Muscle of leg (tissue), 11 donors: Measurements from ENCODE around the gene FADS3. TPM values are rescaled to one million over a fixed set of nuclear protein-coding genes. Genes with fewer than 3 reads are reported as not detected.

Source experiments
- DNase-seq: peaks from one replicate; pipeline ENCODE4 v3.0.0; 2013
- H3K27ac ChIP-seq: one replicate; pipeline ENCODE4 v1.5.1; 2013; ENCODE audit warnings: mild to moderate bottlenecking, low read length, control low read depth
- H3K27me3 ChIP-seq: one replicate; pipeline ENCODE4 v1.6.1; 2013; ENCODE audit warnings: low read length; ENCODE audit not compliant: control insufficient read depth, insufficient read depth
- H3K36me3 ChIP-seq: one replicate; pipeline ENCODE4 v1.6.1; 2013; ENCODE audit warnings: low read length; ENCODE audit not compliant: control insufficient read depth, insufficient read depth
- H3K4me1 ChIP-seq: one replicate; pipeline ENCODE4 v1.6.1; 2013; ENCODE audit warnings: low read length; ENCODE audit not compliant: control insufficient read depth, insufficient read depth
- H3K4me3 ChIP-seq: one replicate; pipeline ENCODE4 v1.5.1; 2013; ENCODE audit warnings: low read length, control low read depth
- H3K9me3 ChIP-seq: replicated peaks from 2 replicates; pipeline ENCODE4 v1.6.1; 2013; ENCODE audit warnings: low read depth, low read length; ENCODE audit not compliant: control insufficient read depth
- WGBS: methylation state at CpG from one replicate; pipeline ENCODE4 v1.1.5; 2013; ENCODE audit warnings: missing lambda C conversion rate; ENCODE audit not compliant: insufficient coverage; 5-methylcytosine and 5-hydroxymethylcytosine counted together
- polyA plus RNA-seq, 8 donors: library from polyadenylated mRNA; unstranded; fragments of 120-200 nt; gene quantifications; one replicate each; pipeline versions ENCODE4 v1.2.1 to v1.2.3, GENCODE V29; 2013; ENCODE audit warnings: inconsistent platforms in 1 of 8, low replicate concordance in 1 of 8; ENCODE audit not compliant: insufficient read length in 8 of 8, insufficient read depth in 1 of 8
- total RNA-seq: library from RNA; stranded (reverse); fragments of 120-200 nt; gene quantifications from one replicate; pipeline ENCODE4 v1.2.4, GENCODE V29; 2013

FADS3 gene
- total and polyA plus RNA-seq, 9 donors = 30.5 to 43.7 (median 39.4) TPM

DNA sequence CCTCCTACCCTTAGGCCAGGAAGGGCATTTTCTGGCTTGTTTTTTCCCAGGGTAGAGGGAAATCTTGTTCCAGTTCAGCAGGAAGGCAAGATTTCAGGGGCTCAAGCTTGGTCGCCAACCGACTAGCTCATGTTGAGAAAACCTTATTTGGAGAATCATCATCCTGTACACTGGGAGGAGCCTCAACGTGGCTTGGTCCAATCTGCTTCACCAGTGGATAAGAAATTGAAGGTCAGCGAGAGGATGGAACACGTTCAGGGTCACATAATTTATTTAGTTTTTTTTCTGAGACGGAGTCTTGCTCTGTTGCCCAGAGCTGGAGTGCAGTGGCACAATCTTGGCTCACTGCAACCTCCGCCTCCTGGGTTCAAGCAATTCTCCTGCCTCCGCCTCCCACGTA, 42.7 kb downstream of the FADS3 start:
- peaks cover 56% of the 10 kb centered on the region for H3K36me3 ChIP-seq

DNA sequence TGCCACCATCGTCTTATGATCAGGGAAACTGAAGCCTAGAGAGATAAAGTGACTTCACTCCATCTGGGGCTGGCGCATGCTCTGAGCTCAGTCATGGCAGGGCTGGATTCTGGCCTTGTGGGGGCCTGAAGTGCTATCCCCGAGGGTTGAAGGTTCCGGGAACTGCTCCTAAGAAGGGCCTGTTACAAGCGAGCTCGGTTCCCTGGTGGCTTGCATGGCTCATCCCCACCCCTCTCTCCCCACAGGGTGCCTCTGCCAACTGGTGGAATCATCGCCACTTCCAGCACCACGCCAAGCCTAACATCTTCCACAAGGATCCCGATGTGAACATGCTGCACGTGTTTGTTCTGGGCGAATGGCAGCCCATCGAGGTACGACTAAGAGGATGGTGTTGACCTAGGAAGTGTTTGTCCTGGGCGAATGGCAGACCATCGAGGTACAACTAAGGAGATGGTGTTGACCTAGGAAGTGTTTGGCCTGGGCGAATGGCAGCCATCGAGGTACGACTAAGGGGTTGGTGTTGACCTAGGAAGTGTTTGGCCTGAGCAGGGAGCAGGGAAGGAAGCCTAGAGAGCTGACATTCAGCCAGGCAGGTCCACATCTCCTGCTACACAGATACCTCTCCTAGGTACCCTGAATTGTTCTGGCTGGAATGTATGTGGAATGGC, 43.3 kb downstream of the FADS3 start:
- H3K4me1 ChIP-seq = peaks cover 18% of the 10 kb centered on the region
- no peaks in the 10 kb centered on the region for H3K27me3 ChIP-seq
- no peak overlapping the region for H3K27ac ChIP-seq
- H3K4me3 ChIP-seq = no peak overlapping the region
- no peak for DNase-seq
- 94% methylated on average over 14 of the region's 18 CpGs for WGBS
- H3K9me3 ChIP-seq = no peaks in the 10 kb centered on the region
- peaks cover 57% of the 10 kb centered on the region for H3K36me3 ChIP-seq

More for the DNA sequence above, 42.7 kb downstream of the FADS3 start:
- no peak for DNase-seq
- Histone ChIP-seq H3K27ac (no peak overlapping the region), H3K4me1 (peaks cover 20% of the 10 kb centered on the region), H3K9me3 (no peaks in the 10 kb centered on the region), H3K4me3 (no peak overlapping the region), H3K27me3 (no peaks in the 10 kb centered on the region)
- 88% methylated on average over 8 of the region's 9 CpGs for WGBS

DNA sequence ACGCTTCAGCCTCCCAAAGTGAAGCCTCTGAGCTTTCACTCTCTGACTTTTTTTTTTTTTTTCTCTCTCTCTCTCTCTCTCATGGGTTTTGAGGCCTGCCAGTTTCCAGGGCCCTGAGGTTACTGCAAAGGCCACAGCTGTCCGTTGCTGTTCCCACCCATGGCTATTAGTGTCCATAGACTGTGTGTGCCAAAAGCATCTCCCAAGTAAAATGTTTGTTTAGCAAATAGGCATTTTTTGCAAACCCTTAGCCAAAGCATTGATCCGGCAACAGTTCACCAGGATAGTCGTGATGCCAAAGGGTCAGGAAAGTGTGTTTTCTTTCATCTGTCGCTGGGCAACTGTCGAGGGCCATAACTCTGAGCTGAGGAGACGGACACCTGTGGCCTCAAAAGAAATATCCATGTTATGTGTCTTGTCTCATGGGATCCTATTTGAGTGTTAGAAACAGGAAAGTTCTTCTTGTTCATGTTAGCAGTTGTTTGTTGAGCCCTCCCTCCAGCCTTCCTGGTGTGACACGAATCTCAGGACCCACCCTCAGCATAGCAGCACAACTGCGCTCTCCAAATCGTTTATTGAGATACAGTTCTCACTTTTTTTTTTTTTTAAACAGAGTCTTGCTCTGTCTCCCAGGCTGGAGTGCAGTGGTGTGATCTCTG, 44.9 kb downstream of the FADS3 start:
- peak overlapping the region; percentile 72 for H3K27ac ChIP-seq
- H3K4me3 ChIP-seq = no peak overlapping the region
- H3K27me3 ChIP-seq = no peaks in the 10 kb centered on the region
- WGBS = 48% methylated on average over 8 of the region's 10 CpGs
- peaks cover 16% of the 10 kb centered on the region for H3K4me1 ChIP-seq
- DNase-seq = peak; percentile 86
- H3K9me3 ChIP-seq = no peaks in the 10 kb centered on the region
- H3K36me3 ChIP-seq = peaks cover 65% of the 10 kb centered on the region

DNA sequence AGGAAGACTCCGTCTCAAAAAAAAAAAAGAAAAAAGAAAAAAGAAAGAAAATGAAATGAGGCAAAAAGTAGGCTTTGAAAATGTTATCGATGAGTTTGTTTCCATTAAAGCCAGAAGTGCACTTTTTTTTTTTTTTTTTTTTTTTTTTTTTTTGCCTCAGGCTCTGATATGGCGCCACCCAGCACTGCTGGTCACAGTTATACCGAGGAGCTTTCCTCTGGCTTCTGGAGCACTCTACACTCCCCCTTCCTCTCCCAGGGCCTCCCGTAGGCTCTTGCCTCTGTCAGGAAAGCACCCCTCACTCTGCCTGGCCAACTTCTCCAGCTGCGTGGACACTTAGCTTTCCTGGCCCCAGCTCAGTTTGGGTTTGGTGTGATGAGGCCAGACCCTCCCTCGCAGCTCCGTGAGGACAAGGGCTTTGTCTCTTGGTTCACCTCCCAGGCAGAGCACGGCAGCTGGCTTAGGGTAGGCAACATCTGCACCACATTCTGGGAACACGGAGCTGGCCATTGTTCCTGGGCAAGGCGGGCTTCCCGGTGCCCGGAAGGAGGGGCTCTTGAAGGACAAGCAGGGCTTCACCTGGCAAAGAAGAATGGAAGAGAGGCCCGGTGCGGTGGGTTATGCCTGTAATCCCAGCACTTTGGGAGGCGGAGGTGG, 46.3 kb downstream of the FADS3 start:
- peak; percentile 88 for DNase-seq
- Histone ChIP-seq H3K27me3 (no peaks in the 10 kb centered on the region), H3K36me3 (peaks cover 67% of the 10 kb centered on the region), H3K9me3 (no peaks in the 10 kb centered on the region), H3K4me3 (no peak overlapping the region), H3K4me1 (peaks cover 13% of the 10 kb centered on the region), H3K27ac (peak overlapping the region; percentile 69)
- 47% methylated on average over 10 of the region's 16 CpGs for WGBS

DNA sequence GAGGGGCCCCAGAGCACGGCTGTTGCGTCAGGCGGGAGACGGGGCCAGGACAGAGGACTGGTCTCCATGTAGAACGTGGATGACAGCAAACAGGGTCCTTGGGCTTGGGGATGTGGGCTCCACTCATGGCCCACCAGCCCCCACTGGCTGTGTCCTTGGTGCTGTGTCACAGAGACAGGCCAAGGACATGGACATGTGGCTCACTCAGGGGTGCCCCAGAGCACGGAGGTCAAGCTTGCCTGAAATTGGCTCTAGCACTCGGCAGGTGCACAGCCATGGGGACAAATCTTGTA, 48.9 kb downstream of the FADS3 start:
- Histone ChIP-seq H3K27me3 (no peaks in the 10 kb centered on the region), H3K36me3 (peaks cover 66% of the 10 kb centered on the region), H3K4me3 (no peak overlapping the region), H3K27ac (no peak overlapping the region), H3K9me3 (no peaks in the 10 kb centered on the region), H3K4me1 (peaks cover 13% of the 10 kb centered on the region)
- WGBS = 93% methylated on average over 7 of the region's 7 CpGs
- DNase-seq = no peak

DNA sequence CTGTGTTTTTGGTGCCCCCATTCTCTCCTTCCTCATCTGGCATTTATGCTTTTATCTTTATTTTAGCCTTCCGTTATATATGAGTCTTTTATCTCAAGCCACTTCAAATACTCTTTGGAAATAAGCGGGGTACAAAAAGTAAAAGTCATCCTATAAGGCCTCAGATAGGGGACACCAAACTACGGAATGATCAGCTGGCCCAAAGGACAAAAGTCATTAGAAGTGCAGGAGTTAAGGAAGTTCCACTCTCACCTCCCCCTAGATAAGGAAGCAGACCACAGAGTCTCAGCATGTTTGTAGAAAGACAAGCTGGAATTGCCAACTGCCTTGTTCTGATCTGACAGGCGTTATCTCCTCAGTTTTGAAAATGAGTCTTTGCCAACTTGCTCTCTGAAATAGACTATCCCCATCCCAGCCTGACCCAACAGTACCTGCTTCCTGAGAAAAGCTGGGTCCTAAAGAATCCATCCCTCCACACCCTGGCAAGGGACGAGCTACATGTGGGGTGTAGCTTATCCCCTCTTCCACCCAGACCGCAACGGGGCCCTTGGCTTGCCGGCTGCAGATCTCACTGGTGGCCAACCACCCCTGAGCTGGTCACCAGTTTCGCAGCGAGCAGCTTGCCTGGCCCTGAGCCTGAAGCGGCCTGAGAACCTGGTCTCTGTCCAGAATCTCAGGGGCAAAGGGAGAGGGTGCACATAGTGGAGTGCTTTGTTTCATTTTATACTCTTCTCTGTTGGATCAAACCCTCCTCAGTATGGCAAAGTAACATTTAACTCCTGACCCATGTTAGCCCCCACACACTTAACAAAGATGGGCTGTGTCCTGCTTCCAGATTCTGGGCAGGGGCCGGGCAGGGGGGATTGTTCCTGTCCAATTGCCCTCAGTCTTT, 49.5 kb downstream of the FADS3 start:
- Histone ChIP-seq H3K4me3 (no peak overlapping the region), H3K27me3 (no peaks in the 10 kb centered on the region), H3K27ac (no peak overlapping the region), H3K9me3 (no peaks in the 10 kb centered on the region), H3K36me3 (peaks cover 64% of the 10 kb centered on the region), H3K4me1 (peaks cover 13% of the 10 kb centered on the region)
- no peak for DNase-seq
- WGBS = 80% methylated on average over 6 of the region's 12 CpGs

DNA sequence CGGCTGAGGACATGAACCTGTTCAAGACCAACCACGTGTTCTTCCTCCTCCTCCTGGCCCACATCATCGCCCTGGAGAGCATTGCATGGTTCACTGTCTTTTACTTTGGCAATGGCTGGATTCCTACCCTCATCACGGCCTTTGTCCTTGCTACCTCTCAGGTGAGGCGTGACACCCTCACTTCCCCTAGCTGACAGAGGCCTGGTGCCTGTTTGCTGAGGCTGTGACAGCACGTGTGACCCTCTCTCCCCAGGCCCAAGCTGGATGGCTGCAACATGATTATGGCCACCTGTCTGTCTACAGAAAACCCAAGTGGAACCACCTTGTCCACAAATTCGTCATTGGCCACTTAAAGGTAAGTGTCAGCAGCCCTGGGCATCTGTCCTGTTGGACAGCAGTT, 51.0 kb downstream of the FADS3 start:
- WGBS = 89% methylated on average over 7 of the region's 7 CpGs
- H3K27me3 ChIP-seq = no peaks in the 10 kb centered on the region
- no peak for DNase-seq
- no peak overlapping the region for H3K27ac ChIP-seq
- no peak overlapping the region for H3K4me3 ChIP-seq
- H3K4me1 ChIP-seq = peaks cover 4% of the 10 kb centered on the region
- H3K36me3 ChIP-seq = peaks cover 64% of the 10 kb centered on the region
- no peaks in the 10 kb centered on the region for H3K9me3 ChIP-seq

DNA sequence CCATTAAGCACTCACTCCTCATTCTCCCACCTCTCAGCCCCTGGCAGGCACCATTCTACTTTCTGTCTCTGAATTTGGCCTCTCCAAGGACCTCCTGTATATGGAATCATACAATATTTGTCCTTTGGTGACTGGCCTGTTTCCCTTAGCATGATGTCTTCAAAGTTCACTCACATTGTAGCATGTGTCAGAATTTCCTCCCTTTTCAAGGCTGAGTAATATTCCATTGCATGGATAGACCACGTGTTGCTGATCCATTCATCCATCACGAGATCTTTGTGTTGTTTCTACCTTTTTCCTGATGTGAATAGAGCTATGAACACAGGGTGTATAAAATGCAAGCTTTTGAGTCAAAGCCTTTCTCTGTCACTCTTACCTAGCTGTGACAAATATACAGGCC, 51.6 kb downstream of the FADS3 start:
- DNase-seq = no peak
- Histone ChIP-seq H3K4me3 (no peak overlapping the region), H3K36me3 (peaks cover 59% of the 10 kb centered on the region), H3K4me1 (peaks cover 6% of the 10 kb centered on the region), H3K27me3 (no peaks in the 10 kb centered on the region), H3K27ac (no peak overlapping the region), H3K9me3 (no peaks in the 10 kb centered on the region)
- WGBS = no CpG with 5 or more reads among the region's 2 CpGs

DNA sequence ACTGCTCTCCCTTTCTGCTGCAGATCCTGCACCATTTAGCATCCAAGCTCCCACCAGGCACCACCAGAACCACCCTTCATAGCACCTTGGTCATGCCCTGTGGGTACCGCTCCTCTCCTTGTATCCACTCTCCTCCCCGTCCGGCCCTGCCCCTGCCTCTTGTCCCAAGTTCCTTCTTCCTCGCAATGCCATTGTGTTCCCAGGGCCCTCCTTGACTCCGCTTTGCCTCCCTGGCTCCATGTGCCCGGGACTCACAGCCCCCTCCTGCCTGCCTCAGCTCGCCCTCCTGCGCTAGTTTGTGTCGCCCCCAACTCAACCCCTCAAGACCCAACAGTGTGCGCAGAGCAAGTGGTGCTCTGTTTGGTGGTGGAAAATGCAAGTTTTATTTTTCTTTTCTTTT, 52.4 kb downstream of the FADS3 start:
- H3K4me3 ChIP-seq = no peak overlapping the region
- H3K9me3 ChIP-seq = no peaks in the 10 kb centered on the region
- peaks cover 14% of the 10 kb centered on the region for H3K4me1 ChIP-seq
- 97% methylated on average over 6 of the region's 10 CpGs for WGBS
- H3K27me3 ChIP-seq = no peaks in the 10 kb centered on the region
- peaks cover 59% of the 10 kb centered on the region for H3K36me3 ChIP-seq
- no peak for DNase-seq
- no peak overlapping the region for H3K27ac ChIP-seq

DNA sequence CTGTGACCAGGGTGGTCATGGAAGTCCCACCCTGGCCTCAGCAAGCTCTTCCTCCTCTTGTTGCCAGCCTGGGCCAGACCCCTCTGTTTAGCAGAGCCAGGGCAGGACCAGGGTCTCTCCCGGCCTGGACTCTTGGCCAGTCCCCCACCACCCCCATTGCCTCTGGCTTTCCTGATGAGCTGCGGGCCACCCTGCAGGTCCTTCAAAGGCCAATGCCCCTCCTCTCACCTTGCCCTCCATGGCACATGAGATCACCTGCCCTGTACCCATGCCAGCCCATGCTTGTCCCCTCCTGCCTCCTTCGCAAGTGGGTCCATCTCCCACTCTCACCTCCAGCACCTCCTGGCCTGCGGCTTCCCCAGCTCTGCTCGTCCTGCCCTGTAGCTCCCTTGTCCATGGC, 52.8 kb downstream of the FADS3 start:
- no peaks in the 10 kb centered on the region for H3K27me3 ChIP-seq
- WGBS = 92% methylated on average over 5 of the region's 5 CpGs
- H3K27ac ChIP-seq = no peak overlapping the region
- no peaks in the 10 kb centered on the region for H3K9me3 ChIP-seq
- no peak for DNase-seq
- H3K4me1 ChIP-seq = peaks cover 18% of the 10 kb centered on the region
- H3K4me3 ChIP-seq = no peak overlapping the region
- peaks cover 59% of the 10 kb centered on the region for H3K36me3 ChIP-seq
